ENCODE results near the gene SUDS3.
A peak's percentile ranks its signal among the peaks of the same experiment; 100 is the strongest.
"Not testable (repeated sequence)": the region's sequence is repeated elsewhere in the genome, so short reads cannot be mapped to it uniquely, and the experiment has no call there.

SUDS3 gene, protein sequence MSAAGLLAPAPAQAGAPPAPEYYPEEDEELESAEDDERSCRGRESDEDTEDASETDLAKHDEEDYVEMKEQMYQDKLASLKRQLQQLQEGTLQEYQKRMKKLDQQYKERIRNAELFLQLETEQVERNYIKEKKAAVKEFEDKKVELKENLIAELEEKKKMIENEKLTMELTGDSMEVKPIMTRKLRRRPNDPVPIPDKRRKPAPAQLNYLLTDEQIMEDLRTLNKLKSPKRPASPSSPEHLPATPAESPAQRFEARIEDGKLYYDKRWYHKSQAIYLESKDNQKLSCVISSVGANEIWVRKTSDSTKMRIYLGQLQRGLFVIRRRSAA

DNA sequence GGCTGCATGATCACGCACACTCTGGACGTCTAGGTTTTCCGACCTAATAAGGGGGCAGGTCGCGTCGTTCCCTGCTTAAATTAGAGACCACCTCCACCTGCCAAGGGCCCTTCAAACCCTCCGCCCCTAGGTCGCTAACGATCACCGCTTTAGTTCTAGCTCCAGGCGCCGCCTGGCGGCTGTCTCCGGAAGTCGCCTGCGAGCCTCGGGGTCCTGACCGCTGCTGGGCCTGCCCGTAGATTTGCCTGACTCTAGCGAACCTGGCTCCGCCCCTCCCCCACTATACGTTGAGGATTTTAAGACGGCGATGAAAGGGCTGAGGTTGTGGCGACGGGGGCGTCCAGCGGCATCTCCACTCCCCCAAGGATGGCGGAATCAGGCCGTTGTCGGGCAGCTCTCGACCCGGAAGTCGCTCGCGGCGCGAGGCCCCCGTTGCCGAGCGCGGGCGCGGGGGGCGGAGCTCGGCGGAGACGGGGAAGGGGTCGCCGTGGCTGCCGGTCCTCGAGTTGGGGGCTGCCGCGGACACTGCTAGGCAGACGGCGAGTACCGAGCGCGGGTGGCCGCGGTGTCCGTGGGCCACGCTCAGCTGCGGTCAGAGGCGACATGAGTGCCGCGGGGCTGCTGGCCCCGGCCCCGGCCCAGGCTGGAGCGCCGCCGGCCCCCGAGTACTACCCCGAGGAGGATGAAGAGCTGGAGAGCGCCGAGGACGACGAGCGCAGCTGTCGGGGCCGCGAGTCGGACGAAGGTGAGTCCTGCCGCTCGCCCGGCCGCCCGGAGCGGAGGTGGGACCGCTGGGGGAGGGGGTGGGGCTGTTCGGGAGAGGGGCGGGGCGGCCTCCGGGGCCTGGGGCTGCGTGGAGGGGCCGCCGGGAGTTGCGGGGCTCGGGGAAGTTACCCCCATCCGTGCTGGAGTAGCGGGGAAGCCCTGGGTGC is at the start of gene SUDS3:
TSS of gene SUDS3 (plus strand) at position 467 of the 932 bp plus-strand sequence. CDS start at position 604, 137 bp downstream.
- DNase-seq (ENCODE audit: low read depth, low spot score): peak; percentile 97

DNA sequence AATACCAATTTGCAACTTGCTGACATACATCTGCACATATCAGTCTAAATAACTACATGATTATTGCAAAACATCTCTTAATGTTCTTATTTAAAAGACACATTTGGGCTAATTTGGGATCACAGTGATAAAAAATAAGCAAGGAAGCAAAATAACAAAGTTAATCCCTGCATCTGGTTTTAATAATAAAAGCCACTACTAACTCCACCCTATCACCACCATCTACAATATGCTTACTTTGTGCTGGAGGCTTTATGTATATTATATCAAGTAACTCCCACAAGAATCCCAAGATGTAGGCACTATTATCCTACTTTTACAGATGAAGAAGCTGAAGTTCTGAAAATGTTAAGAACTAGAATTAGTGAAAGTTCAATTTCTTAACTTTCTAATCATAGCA is 49.4 kb upstream of the SUDS3 start:
- no peak for DNase-seq (ENCODE audit: low read depth, low spot score)

DNA sequence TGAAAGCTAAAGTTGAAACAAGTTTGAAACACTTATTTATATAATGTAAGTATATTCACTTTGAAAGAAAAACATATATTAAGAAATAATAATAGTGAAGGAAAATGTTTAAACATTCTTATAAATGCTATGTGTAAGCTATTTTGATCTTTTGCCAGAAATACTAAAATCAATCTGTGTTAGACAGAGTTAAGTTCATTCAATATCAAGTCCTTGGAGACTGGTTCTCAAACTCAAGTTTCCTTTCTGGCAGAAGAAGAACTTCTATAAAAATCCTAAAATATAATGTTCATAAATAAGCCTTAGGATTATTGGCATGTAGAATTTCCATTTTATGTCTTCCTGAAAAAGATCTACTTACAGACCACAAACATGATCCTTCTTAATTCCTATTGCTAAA is 49.0 kb upstream of the SUDS3 start:
- DNase-seq (ENCODE audit: low read depth, low spot score): no peak

DNA sequence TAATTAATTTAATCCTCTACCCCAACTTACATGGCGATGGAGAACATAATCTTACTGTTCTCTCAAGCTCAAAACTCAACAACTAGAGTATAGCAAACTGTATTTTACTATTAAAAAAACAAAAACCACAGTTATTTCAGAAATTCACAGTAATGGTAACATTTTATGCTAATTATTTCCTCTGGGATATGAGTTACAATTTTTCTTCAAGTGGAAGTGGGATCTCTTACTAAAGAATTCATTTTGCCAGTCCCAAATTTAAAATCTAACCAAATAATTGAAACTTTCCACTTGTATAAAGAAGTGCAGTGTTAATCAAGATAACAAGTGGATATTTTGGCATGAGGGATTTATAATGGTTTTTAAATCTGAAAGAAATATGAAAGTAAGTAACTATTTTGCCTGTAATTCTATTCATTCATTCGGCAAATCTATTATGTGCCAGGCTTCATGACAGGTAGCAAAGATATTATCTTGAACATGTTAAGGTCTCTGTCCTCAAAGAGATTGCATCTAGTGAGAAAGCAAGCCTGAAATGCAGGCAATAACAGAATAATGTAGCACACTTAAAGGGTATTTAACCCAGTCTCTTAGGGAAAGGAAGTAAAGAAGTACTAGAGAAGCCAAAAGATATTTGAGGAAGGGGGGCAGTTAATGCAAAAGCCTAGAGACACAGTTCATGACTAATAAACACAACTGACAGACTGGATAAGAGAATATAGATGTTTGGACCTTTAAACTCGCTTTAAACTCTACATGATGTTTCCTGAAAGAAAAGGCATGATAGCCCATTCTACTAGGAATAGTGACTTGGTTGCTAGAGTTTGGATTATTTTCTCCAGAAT is 47.6 kb upstream of the SUDS3 start:
- no peak for DNase-seq (ENCODE audit: low read depth, low spot score)

DNA sequence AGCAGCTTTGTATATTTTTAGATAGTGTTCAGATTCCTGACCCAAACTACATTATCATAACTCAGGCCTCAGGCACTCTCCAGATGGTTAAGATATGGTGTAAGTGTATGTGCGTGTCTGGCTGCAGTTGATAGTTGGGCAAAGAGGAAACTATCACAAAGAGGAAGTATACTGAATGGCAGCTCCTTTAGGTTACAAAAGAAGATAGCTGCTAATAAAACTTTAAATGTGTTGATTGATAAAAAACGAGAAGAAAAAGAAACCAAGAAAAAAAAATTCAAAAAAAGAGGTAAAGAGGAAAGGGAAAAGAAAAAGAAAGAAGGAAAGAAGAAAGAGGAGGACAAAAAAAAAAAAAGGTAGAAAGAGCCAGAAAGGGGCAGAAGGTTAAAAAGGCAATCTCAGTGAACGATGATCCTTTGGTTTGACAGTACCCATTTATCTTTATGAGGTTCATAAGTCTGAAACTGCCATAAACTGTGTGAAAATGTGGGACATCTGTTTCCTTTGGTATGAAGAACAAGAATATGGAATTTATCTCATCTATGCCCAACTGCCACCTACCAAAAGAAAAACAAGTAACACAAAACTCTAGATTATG is 45.8 kb upstream of the SUDS3 start:
- no peak for DNase-seq (ENCODE audit: low read depth, low spot score)

DNA sequence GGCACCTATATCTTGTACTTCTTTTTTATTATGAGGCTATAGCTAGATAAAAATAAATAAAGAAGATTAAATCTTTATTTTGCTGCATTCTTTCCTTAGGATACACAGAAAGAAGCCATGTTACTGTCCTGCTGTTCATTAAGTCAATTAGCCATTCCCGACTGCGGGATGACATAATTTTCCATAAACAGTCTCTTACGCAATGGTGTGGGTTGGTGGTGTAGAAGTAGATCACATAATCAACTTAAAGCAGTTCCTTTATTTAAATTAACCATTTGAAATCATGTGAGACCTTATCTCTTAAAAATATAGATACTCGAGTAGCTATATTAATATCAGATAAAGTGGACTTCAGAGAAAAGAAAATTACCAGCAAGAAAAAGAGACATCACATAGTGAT is 43.8 kb upstream of the SUDS3 start:
- DNase-seq (ENCODE audit: low read depth, low spot score): no peak

DNA sequence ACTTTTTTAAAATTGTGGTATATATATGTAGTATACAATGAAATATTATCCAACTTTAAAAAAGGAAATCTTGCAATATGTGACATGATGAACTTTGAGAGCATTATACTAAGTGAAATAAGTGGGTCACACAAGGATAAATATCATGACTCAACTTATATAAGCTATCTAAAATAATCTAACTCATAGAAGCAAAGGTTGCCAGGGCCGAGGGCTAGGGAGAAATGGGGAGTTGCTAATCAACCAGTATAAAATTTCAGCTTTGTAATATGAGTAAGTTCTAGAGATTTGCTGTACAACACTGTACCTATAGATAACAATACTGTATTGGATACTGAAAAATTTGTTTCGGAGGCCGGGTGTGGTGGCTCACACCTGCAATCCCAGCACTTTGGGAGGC is 42.1 kb upstream of the SUDS3 start:
- no peak for DNase-seq (ENCODE audit: low read depth, low spot score)

DNA sequence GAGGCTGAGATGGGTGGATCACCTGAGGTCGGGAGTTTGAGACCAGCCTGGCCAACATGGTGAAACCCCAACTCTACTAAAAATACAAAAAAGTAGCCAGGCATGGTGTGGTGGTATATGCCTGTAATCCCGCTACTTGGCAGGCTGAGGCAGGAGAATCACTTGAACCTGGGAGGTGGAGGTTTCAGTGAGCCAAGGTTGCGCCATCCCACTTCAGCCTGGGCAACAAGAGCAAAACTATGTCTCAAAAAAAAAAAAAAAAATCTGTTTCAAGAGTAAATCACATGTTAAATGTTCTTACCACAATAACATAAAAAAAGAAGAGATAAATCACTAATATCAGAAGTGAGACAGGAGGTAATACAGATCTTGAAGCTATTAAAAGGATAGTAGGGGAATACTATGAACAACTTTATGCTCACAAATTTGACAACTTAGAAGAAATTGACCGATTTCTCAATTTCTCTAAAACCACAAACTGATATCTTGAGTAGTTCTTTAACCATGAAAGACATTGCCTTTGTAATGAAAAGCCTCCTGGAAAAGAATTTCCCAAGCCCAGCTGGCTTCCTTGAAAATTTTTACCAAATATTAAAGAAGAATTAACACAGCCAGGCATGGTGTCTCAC is 41.3 kb upstream of the SUDS3 start:
- no peak for DNase-seq (ENCODE audit: low read depth, low spot score)

DNA sequence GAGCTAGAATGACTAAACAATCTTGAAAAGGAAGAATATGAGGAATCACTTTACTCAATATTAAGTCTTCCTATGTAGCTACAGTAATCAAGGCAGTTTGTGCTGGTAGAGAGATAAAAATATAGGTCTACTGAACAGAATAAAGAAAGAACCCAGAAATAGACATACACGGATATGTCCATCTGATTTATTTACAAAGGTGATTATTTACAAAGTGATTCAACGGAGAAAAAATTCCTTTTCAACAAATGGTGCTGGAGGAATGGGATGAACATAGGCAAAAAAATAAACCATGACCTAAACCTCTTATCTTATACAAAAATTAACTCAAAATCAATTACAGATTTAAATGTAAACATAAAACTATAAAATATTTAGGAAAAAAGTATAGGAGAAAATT is 40.2 kb upstream of the SUDS3 start:
- DNase-seq (ENCODE audit: low read depth, low spot score): no peak

DNA sequence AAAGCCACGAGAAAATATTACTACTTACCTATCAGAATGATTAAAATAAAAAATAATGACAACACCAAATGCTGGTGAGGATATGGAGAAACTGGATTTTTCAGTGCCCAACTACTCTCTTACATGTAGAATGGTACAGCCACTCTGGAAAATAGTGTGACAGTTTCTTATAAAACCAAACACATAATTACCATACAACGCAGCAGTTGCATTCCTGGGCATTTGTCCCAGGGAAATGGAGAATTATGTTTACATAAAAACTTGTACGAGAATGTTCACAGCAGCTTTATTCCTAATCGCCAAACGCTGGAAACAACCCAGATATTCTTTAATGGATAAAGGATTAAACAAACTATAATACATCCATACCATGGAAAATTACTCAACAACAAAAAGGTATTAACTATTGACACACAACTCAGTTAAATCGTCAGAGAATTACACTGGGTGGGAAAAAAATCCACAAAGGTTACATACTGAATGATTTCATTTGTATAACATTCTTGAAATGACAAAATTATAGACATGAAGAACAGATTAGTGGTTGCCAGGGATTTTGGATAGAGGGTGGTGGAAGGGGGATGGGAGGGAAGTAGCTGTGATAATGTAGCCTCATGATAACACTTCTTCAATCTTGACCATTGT is 39.0 kb upstream of the SUDS3 start:
- DNase-seq (ENCODE audit: low read depth, low spot score): no peak

DNA sequence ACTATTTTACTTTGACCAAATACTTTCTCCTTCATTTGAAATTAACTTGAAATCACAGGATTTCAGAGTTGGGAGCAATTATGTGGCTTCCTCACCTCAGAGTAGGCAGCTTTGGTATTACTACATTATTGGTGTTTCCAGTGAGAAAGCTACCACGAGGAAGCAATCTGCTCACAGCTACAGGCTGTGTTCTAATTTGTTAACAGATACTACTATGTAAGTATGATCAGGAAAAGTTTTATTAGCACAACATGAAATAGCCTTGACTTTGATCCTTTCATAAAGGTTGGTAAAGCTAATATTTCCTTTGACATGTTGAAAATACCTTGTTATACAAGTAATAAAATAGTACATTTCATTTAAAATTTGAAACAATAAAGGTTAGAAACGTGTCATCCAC is 34.3 kb upstream of the SUDS3 start:
- no peak for DNase-seq (ENCODE audit: low read depth, low spot score)

DNA sequence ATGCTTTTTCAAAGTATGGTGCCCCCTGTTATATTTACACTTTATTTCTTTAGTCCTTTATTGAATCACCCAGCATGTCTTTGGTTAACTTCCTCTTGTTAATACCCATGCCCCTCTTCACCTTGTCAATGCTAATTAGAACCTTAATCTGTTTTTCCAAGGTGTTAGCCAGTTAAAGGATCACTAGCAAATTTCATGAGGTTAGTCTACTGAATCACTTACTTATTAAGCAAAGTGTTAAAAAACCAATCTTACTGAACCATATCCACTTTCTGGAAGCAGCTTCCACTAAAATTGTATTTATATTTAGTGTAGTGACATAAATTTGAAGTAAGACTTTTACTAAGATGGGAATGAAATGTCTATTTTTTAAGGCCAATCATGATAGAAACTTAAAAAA is 31.5 kb upstream of the SUDS3 start:
- no peak for DNase-seq (ENCODE audit: low read depth, low spot score)

DNA sequence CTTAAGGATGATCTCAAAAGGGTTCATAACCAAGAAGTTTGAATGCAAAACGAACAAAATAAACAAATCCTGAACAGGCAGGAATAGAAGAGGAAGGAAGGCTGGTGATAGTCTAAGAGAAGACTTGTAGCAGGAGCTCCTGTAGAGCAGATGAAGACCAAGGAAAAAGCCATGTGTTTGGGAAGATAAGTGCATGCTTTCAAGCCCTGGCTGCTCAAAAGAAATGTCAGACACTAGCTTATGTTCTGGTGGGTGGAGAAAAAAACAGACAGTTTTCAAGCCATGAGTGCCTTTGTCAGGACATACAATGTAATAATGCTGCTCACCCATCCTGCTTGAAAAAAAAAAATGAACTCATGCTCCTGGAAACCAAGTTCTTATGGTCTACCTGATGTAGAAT is 31.0 kb upstream of the SUDS3 start:
- DNase-seq (ENCODE audit: low read depth, low spot score): no peak

DNA sequence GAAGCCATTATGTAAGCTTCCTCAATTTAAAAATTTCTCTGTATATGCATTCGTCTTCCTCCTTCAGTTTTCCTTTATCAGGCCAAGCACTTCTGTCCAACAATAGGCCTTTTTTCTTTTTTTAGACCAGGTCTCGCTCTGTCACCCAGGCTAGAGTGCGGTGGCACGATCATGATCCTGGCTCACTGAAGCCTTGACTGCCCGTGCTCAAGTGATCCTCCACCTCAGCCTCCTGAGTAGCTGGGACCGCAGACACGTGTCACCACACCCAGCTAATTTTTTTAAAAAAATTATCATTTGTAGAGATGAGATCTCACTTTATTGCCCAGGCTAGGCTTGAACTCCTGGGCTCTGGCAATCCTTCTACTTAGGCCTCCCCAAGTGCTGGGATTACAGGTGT is 29.5 kb upstream of the SUDS3 start:
- DNase-seq (ENCODE audit: low read depth, low spot score): no peak

DNA sequence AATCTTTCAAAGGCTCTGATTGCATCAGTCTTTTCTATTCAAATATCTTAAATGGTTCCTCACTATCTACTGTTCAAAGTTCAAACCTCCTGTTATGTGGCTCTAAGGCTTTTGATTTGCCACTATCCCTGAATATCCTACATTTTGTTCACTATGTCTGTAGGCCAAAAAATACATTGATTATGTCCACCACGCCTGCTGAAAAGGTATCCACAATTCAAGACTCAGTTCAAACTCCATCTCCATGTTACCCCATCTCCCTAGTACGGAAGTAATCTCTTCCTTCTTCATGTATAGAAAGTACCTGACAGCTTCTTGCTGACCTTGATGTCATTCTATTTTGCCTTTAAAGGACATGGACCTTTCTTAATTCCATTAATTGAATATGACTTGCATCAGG is 28.4 kb upstream of the SUDS3 start:
- no peak for DNase-seq (ENCODE audit: low read depth, low spot score)

DNA sequence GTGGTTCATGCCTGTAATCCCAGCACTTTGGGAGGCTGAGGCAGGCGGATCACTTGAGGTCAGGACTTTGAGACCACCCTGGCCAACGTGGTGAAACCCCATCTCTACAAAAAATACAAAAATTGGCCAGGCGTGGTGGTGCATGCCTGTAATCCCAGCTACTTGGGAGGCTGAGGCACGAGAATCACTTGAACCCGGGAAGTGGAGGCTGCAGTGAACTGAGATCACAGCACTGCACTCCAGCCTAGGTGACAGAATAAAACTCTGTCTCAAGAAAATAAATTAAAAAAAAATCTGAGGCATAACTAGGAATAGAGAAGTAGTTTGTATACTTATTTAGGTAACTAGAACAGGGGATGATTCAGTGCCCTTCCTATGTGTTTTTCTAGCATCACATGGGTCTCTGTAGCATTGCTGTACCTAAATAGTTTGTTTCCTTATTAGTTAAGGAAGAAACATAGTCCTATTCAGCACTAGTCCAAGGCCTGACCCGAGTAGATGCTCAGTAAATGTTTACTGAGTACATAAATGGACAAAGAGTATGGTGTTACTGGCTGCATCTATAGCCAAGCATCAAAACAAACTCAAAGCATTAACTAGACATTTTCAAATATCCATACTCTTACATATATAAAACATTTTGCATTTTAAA is 25.3 kb upstream of the SUDS3 start:
- DNase-seq (ENCODE audit: low read depth, low spot score): no peak

DNA sequence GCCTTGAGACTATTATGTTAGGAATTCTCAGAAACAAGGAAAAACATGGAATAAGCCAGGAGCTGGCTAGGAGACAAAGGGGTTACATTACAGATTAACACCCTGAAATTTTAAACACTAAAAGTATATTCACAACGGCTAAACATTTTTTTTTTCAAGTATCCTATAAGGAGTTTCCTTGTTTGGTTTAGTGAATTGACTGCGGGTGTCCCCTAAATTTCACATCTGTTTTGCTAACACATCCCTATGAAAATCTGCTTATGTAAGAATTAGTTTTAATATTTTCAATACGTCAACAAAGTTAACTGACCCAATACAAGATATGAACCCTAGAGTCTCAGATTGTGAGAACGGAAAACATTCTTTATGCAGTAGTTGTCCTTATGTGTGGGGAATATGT is 22.6 kb upstream of the SUDS3 start:
- DNase-seq (ENCODE audit: low read depth, low spot score): no peak

DNA sequence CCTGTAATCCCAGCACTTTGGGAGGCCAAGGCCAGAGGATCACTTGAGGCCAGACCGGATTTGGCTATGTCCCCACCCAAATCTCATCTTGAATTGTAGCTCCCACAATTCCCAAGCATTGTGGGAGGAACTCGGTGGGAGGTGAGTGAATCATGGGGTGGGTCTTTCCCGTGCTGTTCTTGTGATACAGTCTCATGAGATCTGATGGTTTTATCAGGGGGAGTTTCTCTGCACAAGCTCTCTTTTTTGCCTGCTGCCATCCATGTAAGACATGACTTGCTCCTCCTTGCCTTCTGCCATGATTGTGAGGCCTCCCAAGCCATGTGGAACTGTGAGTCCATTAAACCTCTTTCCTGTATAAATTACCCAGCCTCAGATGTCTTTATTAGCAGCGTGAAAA is 21.9 kb upstream of the SUDS3 start:
- not testable (repeated sequence) for DNase-seq (ENCODE audit: low read depth, low spot score)

DNA sequence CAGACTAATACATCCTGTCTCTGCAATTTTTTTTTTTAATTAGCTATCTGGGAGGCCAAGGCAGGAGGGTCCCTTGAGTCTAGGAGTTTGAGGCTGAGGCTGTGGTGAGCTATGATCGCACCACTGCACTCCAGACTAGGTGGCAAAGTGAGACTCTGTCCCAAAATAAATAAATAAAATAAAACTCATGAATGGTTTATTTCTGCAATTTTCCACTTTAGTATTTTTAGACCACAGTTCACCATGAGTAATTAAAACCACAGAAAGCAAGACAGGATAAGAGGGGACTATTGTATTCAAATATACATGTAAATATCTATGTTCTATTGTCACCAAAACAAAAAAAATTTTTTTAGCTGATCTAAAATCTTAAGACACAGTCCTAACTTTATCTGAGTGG is 21.5 kb upstream of the SUDS3 start:
- DNase-seq (ENCODE audit: low read depth, low spot score): no peak

DNA sequence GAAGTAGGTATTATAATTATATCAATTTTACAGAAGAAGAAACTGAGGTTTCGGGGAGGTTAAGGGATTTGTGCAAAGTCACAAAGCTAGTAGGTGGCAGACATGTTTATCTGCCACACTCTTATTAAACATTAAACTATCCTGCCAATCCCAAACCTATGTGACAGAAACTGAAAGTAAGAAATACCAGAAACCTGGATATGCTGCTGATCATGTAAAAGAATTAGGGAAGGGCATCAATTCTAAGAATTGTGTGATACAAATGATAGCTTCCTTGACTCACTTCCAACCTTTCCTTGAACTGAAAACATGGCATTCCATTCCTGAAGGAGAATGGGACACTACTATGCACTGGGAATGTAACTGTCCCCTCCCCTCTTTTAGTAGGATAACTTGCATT is 20.5 kb upstream of the SUDS3 start:
- DNase-seq (ENCODE audit: low read depth, low spot score): no peak

All from ELF-1 (cell line).